Chondrocyte (in vitro differentiated cells): ENCODE data around the gene DIP2C. TPM values are rescaled to one million over a fixed set of nuclear protein-coding genes. Genes with fewer than 3 reads are reported as not detected.

Source experiments
- DNase-seq: peaks from one replicate; pipeline ENCODE4 v3.0.0; 2021; ENCODE audit warnings: mixed read lengths, low spot score
- H3K27ac Mint-ChIP-seq: one replicate; pipeline ENCODE4 v1.8.0; 2021; ENCODE audit warnings: mild to moderate bottlenecking, moderate library complexity, mixed read lengths; ENCODE audit not compliant: unreplicated experiment
- H3K27me3 Mint-ChIP-seq: 2 replicates; pipeline ENCODE4 v1.8.0; 2021; ENCODE audit warnings: low read depth, mixed read lengths
- H3K36me3 Mint-ChIP-seq: 2 replicates; pipeline ENCODE4 v1.8.0; 2021; ENCODE audit warnings: low read depth, mixed read lengths
- H3K4me1 Mint-ChIP-seq: 2 replicates; pipeline ENCODE4 v1.8.0; 2021; ENCODE audit warnings: low read depth, mild to moderate bottlenecking, mixed read lengths
- H3K4me3 Mint-ChIP-seq: one replicate; pipeline ENCODE4 v1.8.0; 2021; ENCODE audit warnings: mild to moderate bottlenecking, moderate library complexity, mixed read lengths; ENCODE audit not compliant: unreplicated experiment
- H3K9me3 Mint-ChIP-seq: 2 replicates; pipeline ENCODE4 v1.8.0; 2021; ENCODE audit warnings: low read depth, mixed read lengths
- total RNA-seq: library from RNA; stranded (reverse); gene quantifications from 3 replicates; pipeline ENCODE4 v1.2.1, GENCODE V29; 2021
- TF ChIP-seq, protein P1 (sequence below): fragments of 200-600 bp; sonication (generic); IDR thresholded peaks from 2 replicates; pipeline ENCODE4 v1.5.0; 2021; ENCODE audit warnings: antibody characterized with exemption, mild to moderate bottlenecking, moderate library complexity

The DIP2C gene
- total RNA-seq, 1 donor from 2014 or later = 47.9 TPM

DNA sequence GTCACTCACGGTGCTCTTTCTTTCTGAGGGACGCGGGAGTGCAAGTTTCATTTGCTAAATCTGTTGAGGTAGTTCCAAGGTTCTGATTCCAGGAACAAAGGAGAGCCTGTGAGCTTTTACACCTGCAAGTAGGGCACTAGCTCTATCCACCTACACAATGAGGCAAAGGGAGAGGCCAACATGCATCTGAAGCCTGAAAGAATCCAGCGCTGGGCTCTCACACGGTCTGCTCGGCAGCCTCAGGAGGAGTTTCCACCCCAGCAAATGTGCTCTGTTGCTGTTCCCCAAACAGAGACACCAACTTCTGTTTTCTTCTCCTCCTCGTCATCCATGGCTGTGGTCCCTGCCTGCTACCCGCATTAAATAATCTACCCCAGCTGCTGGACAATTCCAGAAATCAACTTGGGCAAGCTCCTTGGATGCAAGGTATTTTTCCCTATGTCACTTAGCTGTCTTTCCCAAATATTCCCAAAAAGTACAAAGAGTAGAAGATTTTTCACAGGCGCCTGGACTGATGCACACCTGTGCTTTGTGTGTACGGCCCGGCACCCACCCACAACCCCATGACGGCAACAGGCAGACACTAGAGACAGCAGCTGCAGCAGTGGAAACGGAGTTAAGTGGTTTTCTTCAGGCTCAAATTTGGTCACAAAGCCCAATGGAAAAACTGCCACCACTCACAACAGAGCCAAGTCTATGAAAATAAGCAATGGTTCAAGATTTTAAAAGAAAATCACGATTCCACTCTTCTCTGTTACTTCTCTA is 377.4 kb downstream of the DIP2C start:
- H3K4me1 Mint-ChIP-seq = peaks cover 44% of the 10 kb centered on the region
- no peak for DNase-seq
- no peak overlapping the region for H3K4me3 Mint-ChIP-seq
- peaks cover 24% of the 10 kb centered on the region for H3K36me3 Mint-ChIP-seq
- H3K27me3 Mint-ChIP-seq = no peaks in the 10 kb centered on the region
- H3K9me3 Mint-ChIP-seq = no peaks in the 10 kb centered on the region
- TF ChIP-seq, protein P1, sequence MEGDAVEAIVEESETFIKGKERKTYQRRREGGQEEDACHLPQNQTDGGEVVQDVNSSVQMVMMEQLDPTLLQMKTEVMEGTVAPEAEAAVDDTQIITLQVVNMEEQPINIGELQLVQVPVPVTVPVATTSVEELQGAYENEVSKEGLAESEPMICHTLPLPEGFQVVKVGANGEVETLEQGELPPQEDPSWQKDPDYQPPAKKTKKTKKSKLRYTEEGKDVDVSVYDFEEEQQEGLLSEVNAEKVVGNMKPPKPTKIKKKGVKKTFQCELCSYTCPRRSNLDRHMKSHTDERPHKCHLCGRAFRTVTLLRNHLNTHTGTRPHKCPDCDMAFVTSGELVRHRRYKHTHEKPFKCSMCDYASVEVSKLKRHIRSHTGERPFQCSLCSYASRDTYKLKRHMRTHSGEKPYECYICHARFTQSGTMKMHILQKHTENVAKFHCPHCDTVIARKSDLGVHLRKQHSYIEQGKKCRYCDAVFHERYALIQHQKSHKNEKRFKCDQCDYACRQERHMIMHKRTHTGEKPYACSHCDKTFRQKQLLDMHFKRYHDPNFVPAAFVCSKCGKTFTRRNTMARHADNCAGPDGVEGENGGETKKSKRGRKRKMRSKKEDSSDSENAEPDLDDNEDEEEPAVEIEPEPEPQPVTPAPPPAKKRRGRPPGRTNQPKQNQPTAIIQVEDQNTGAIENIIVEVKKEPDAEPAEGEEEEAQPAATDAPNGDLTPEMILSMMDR = no peak
- H3K27ac Mint-ChIP-seq = no peak overlapping the region

DNA sequence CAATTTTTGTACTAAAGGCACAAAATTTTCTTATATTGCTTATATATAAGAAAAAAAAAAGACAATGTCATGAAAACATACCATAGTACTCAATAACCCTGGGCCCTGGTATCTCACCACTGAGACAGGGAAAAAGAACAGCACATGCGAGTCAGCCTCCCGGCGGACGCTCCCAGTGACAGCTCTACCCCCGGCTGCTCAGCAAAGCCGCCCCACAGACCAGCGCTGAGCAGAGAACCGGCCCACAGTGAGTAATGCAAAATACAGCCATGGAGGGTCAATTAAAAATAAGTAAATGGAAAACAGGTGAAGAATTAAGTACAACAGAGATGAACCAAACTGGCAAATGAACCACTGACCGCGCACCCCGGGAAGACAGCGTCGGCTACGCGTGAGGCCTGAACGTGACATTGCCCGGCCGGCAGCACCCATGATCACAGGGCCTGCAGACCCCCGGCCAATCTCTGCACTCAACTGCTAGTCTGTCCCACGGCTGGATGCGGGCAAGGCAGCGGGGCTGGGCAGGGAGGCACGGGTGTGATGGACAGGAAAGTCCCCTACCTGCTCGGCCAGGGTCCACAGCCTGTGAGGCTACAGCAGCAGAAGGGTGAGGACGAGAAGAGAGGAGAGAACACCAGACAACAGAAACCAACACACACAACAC is 378.4 kb downstream of the DIP2C start:
- peak overlapping the region; percentile 70 for H3K27ac Mint-ChIP-seq
- TF ChIP-seq, protein P1 = no peak
- no peaks in the 10 kb centered on the region for H3K27me3 Mint-ChIP-seq
- peaks cover 45% of the 10 kb centered on the region for H3K4me1 Mint-ChIP-seq
- peaks cover 26% of the 10 kb centered on the region for H3K36me3 Mint-ChIP-seq
- H3K9me3 Mint-ChIP-seq = no peaks in the 10 kb centered on the region
- DNase-seq = no peak
- H3K4me3 Mint-ChIP-seq = no peak overlapping the region

DNA sequence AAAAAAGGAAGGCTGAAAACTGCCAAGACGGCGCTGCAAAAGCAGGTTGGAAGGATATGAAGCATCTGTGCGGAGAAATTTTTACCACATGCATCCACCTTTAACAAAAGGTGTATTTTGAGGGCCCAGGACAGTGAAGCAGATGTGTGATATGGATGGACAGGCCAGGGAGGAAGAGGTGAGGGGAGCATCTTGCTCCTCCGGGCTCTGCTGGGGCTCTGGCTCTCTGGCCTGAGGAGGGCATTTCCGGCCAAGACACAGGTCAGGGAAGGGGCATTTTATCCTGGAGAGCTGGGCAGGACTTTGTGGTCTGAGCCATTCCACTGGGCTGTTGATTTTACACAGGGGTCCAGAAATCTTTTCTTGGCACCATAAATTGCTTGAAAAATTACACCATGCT is 379.1 kb downstream of the DIP2C start:
- Mint-ChIP-seq H3K27ac (peak overlapping the region; percentile 65), H3K4me1 (peaks cover 40% of the 10 kb centered on the region), H3K4me3 (no peak overlapping the region), H3K9me3 (no peaks in the 10 kb centered on the region), H3K27me3 (no peaks in the 10 kb centered on the region), H3K36me3 (peaks cover 24% of the 10 kb centered on the region)
- no peak for DNase-seq
- TF ChIP-seq, protein P1 = no peak

DNA sequence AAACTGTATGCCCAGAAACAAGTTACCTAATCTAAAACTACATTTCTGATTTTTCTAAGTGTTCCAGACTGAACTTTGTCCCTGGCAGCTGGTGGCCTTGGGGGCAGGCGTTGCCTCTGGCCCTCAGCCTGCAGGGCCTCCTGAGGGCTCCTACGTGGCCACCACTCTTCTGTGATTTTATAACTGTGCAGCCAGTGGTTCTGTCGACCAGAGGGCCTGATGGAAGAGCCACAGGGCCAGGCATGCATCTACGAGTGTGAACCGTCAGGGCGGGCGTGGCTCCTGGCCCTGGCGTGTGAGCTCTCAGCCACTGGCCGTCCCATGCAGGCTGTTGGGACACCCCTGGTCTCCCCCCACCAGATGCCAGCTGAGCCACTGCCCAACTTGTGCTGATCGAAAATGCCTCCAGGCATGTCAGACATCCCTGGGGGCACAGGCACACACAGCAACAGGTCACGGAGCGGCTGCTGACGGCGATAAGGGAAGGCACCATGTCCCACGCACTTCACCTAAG is 380.8 kb downstream of the DIP2C start:
- Mint-ChIP-seq H3K4me1 (peaks cover 32% of the 10 kb centered on the region), H3K4me3 (no peak overlapping the region), H3K36me3 (peaks cover 24% of the 10 kb centered on the region), H3K27me3 (no peaks in the 10 kb centered on the region), H3K27ac (no peak overlapping the region), H3K9me3 (no peaks in the 10 kb centered on the region)
- DNase-seq = no peak
- TF ChIP-seq, protein P1 = no peak

DNA sequence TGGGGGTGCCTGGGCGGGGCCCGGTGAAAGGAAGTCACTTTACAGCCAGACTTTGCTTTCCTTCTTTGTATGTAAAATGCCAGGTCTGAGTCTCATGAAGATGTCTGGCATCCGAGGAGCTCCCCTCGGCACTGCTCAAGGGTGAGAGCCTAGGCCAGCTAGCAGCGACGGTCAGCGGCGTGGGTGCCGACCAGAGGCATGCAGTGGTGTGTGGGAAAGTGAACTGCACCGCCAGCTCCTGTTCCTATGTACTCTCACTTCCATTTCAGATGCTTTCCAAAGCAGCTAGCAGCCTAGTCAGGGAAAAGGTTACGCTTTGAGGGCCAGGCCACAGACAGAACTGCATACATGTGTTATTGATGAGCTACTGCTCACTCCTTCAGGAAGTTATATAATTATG is 381.4 kb downstream of the DIP2C start:
- TF ChIP-seq, protein P1 = no peak
- H3K36me3 Mint-ChIP-seq = peaks cover 21% of the 10 kb centered on the region
- no peak overlapping the region for H3K4me3 Mint-ChIP-seq
- no peaks in the 10 kb centered on the region for H3K9me3 Mint-ChIP-seq
- peaks cover 32% of the 10 kb centered on the region for H3K4me1 Mint-ChIP-seq
- H3K27me3 Mint-ChIP-seq = no peaks in the 10 kb centered on the region
- no peak overlapping the region for H3K27ac Mint-ChIP-seq
- no peak for DNase-seq
